ENCODE results near the gene POLR3A. TPM values are rescaled to one million over a fixed set of nuclear protein-coding genes. Genes with fewer than 3 reads are reported as not detected.

POLR3A gene
- polyA plus RNA-seq, 1 of the 3 experiments (the other 2 are of a cell fraction): 10.8 TPM

- TF ChIP-seq EZH2phosphoT487 (IDR thresholded peaks at IDR 0.05; ENCODE audit: borderline replicate concordance, low read depth): no peak
- TF ChIP-seq POLR2AphosphoS5 (IDR thresholded peaks at IDR 0.05; ENCODE audit: low read depth, low read length): no peak
- no peak for TF ChIP-seq FOXM1 (IDR thresholded peaks at IDR 0.05; ENCODE audit: low read depth)
Measured at GRCh38 chr10:78015546-78015945, 13.8 kb downstream of the POLR3A start (continued).

GRCh38 chr10:78013564-78013963 lies 15.8 kb downstream of the POLR3A start:
- Histone ChIP-seq H3K9me3 (no peaks in the 10 kb centered on the region), H3K79me2 (ENCODE audit: insufficient read depth) (no peaks in the 10 kb centered on the region), H3F3A (replicated peaks; ENCODE audit: insufficient read depth) (no peaks in the 10 kb centered on the region), H3K27me3 (ENCODE audit: insufficient read depth) (no peaks in the 10 kb centered on the region), H3K4me3 (ENCODE audit: low read depth in 2 of 2, low read length in 1 of 2) (no peak overlapping the region), H3K9ac (no peak overlapping the region), H3K36me3 (replicated peaks in 1 of 2; ENCODE audit: control insufficient read depth in 1 of 2, insufficient read depth in 2 of 2, low read length in 1 of 2) (peaks cover 76 to 90% of the 10 kb centered on the region in 2 experiments), H3K9me2 (no peaks in the 10 kb centered on the region), H3K4me2 (no peak overlapping the region), H3K4me1 (ENCODE audit: control insufficient read depth in 1 of 2, insufficient read depth in 2 of 2, low read depth in 1 of 2, low read length in 1 of 2) (no peaks in the 10 kb centered on the region), H3K27ac (ENCODE audit: low read depth in 2 of 2, low read length in 1 of 2) (no peak overlapping the region), H2AFZ (ENCODE audit: low read depth) (no peak overlapping the region), H4K20me1 (ENCODE audit: insufficient read depth) (no peaks in the 10 kb centered on the region)
- TF ChIP-seq EP300 (IDR thresholded peaks at IDR 0.05; ENCODE audit: borderline replicate concordance in 1 of 2, low read depth in 1 of 2, low read length in 1 of 2): no peak
- TF ChIP-seq GATA2 (CRISPR knock-in tag; IDR thresholded peaks at IDR 0.05): no peak
- TF ChIP-seq GABPA (IDR thresholded peaks at IDR 0.05; ENCODE audit: low read depth): no peak
- no peak for TF ChIP-seq REST (IDR thresholded peaks at IDR 0.05; ENCODE audit: low read depth, low read length)
- TF ChIP-seq SMC3 (IDR thresholded peaks at IDR 0.05; ENCODE audit: low read depth, low read length): no peak
- no peak for DNase-seq
- ChIA-PET CTCF (interaction anchor here (1.1 to 1.7 kb wide), 3 partner anchors 15 to 257 kb away, joined by 3 to 4 read pairs (median 3); no protein-coding TSS in a partner anchor), POLR2A (no interaction called here)
- 94% methylated on average over 1 of the region's 1 CpG for WGBS (ENCODE audit: low lambda C conversion rate)

- no peak overlapping the region for H3K4me3 ChIP-seq (ENCODE audit: low read depth in 2 of 2, low read length in 1 of 2)
- no peak for TF ChIP-seq JUND (IDR thresholded peaks at IDR 0.05)
- TF ChIP-seq MEF2A (IDR thresholded peaks at IDR 0.05; ENCODE audit: borderline replicate concordance, low read depth): no peak
- no peak for TF ChIP-seq TCF12 (IDR thresholded peaks at IDR 0.05)
- TF ChIP-seq CHD2 (IDR thresholded peaks at IDR 0.05; ENCODE audit: low read length, partially characterized antibody): no peak
- no peak for TF ChIP-seq EZH2phosphoT487 (IDR thresholded peaks at IDR 0.05; ENCODE audit: borderline replicate concordance, low read depth)
- TF ChIP-seq RXRA (IDR thresholded peaks at IDR 0.05; ENCODE audit: borderline replicate concordance, low read depth): no peak
- TF ChIP-seq YY1 (IDR thresholded peaks at IDR 0.05; ENCODE audit: low read depth): no peak
- no peak for TF ChIP-seq RAD21 (IDR thresholded peaks at IDR 0.05; ENCODE audit: low read length)
- TF ChIP-seq CTCF (IDR thresholded peaks at IDR 0.05): no peak
- no peak for TF ChIP-seq NFIC (IDR thresholded peaks at IDR 0.05; ENCODE audit: borderline replicate concordance)
- no peak for TF ChIP-seq RCOR1 (IDR thresholded peaks at IDR 0.05; ENCODE audit: low read length)
- TF ChIP-seq NRF1 (IDR thresholded peaks at IDR 0.05; ENCODE audit: low read depth, low read length): no peak
- TF ChIP-seq POLR2AphosphoS5 (IDR thresholded peaks at IDR 0.05; ENCODE audit: low read depth, low read length): no peak
- CTCF ChIA-PET: interaction anchor here (1.0 kb wide), 1 partner anchor 125 kb away, joined by 3 read pairs; no protein-coding TSS in a partner anchor
- no peaks in the 10 kb centered on the region for H3K9me3 ChIP-seq
- no peaks in the 10 kb centered on the region for H3K27me3 ChIP-seq (ENCODE audit: insufficient read depth)
- H3K9ac ChIP-seq: no peak overlapping the region
- peaks cover 78 to 93% of the 10 kb centered on the region in 2 experiments for H3K36me3 ChIP-seq (replicated peaks in 1 of 2; ENCODE audit: control insufficient read depth in 1 of 2, insufficient read depth in 2 of 2, low read length in 1 of 2)
- H3K4me1 ChIP-seq (ENCODE audit: control insufficient read depth in 1 of 2, insufficient read depth in 2 of 2, low read depth in 1 of 2, low read length in 1 of 2): no peaks in the 10 kb centered on the region
- no peak overlapping the region for H2AFZ ChIP-seq (ENCODE audit: low read depth)
- H3K9me2 ChIP-seq: no peaks in the 10 kb centered on the region
- no peak overlapping the region for H3K4me2 ChIP-seq
- POLR2A ChIA-PET: no interaction called here
- DNase-seq: no peak
- no peaks in the 10 kb centered on the region for H4K20me1 ChIP-seq (ENCODE audit: insufficient read depth)
- no peaks in the 10 kb centered on the region for H3F3A ChIP-seq (replicated peaks; ENCODE audit: insufficient read depth)
- no peaks in the 10 kb centered on the region for H3K79me2 ChIP-seq (ENCODE audit: insufficient read depth)
- no peak overlapping the region for H3K27ac ChIP-seq (ENCODE audit: low read depth in 2 of 2, low read length in 1 of 2)
- WGBS (ENCODE audit: low lambda C conversion rate): 90% methylated on average over 4 of the region's 4 CpGs
Measured at GRCh38 chr10:78011065-78011464, 18.2 kb downstream of the POLR3A start.

Data from SK-N-SH (cell line).